ENCODE data around the gene HPSE2. TPM values are rescaled to one million over a fixed set of nuclear protein-coding genes. Genes with fewer than 3 reads are reported as not detected.

HPSE2 gene
- total RNA-seq, 1 experiment from 2014 or later = 0.05 TPM

DNA sequence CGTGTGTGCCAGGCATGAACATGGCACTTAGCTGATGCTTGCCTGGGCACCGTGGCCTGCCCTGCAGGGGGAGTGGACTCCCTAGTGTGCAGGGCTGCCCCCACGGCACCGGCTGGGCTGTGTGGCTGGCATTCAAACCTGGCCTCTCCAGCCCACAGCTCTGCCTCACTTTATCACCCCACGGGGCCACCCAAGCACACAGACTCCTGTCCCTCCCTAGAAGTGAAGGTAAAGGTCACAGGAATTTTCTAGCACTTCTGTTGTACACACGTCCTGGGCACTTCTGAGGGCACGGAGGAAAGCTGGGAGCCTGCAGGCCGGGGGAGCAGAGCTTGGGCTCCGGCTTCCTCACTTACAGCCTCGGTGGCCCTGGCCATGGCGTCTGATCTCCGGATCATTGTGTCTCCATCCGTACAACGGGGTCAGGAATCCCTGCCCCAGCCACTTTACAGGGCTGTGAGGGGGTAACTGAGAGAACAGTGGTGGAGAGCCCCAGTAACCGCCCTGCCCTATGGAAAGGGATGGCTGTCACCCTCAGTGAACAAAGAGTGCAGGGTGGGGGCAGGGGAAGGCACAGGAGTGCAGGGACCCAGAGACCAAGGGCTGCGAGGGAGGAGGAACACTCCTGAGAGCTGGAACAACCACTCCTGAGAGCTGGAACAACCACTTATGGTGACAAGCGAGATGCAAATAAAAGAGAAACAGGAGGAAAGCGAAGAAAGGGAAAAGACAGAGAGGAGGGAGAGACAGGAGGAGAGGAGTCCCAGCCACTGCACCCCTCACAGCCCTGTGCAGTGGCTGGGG is 816.8 kb downstream of the HPSE2 start:
- ATAC-seq = no peak
- RAD21 ChIA-PET (ENCODE audit: low non-redundant PET in 1 of 2, low total read pairs in 2 of 2, uncharacterized antibody in 2 of 2, unreplicated experiment in 2 of 2) = no interaction called here
- BruUV-seq (replicated peaks) = no TSS peak
- Histone ChIP-seq H3K9me3 (ENCODE audit: control insufficient read depth in 1 of 2, insufficient read depth in 1 of 2, low read depth in 1 of 2, low read length in 2 of 2) (no peaks in the 10 kb centered on the region), H3K36me3 (ENCODE audit: control insufficient read depth in 1 of 2, insufficient read depth in 2 of 2, low read length in 2 of 2) (peaks cover 0 to 3% of the 10 kb centered on the region in 2 experiments; a peak in 1 of 4 replicates), H3K4me3 (replicated peaks in 1 of 2; ENCODE audit: low read depth in 1 of 2, low read length in 2 of 2) (no peak overlapping the region), H3K27ac (ENCODE audit: low read depth, low read length) (no peak overlapping the region), H4K20me1 (ENCODE audit: insufficient read depth) (no peaks in the 10 kb centered on the region), H3K27me3 (ENCODE audit: insufficient read depth, low read length) (no peaks in the 10 kb centered on the region), H3K9me2 (ENCODE audit: insufficient read depth) (no peaks in the 10 kb centered on the region), H3K4me2 (ENCODE audit: low read length) (no peak overlapping the region), H3K79me2 (ENCODE audit: insufficient read depth, low read length) (0 out of 2 replicates have a peak, but pooled peaks cover 5% of the 10 kb centered on the region), H3K9ac (ENCODE audit: low read length) (no peak overlapping the region), H2AFZ (ENCODE audit: low read depth, low read length, poor library complexity, severe bottlenecking) (no peak overlapping the region), H3K4me1 (ENCODE audit: control insufficient read depth in 1 of 2, insufficient read depth in 2 of 2, low read length in 2 of 2) (peaks cover 13 to 22% of the 10 kb centered on the region in 2 experiments)
- intact Hi-C loops (cut with micrococcal nuclease) = loop anchor here (10.0 kb wide), 1 partner anchor 154 kb away; the partner anchor contains the start of gene LOXL4
- DNase-seq (ENCODE audit: low read depth, low spot score) = no peak
- POLR2A ChIA-PET = no interaction called here
- TF ChIP-seq EZH2phosphoT487 (IDR thresholded peaks at IDR 0.05; ENCODE audit: borderline replicate concordance) (no peak), ZNF274 (IDR thresholded peaks at IDR 0.05; ENCODE audit: low read depth, low read length) (no peak), SP1 (IDR thresholded peaks at IDR 0.05; ENCODE audit: low read depth) (no peak), POLR2AphosphoS5 (IDR thresholded peaks at IDR 0.05; ENCODE audit: low read depth, low read length) (no peak), CEBPB (IDR thresholded peaks at IDR 0.05; ENCODE audit: low read depth) (no peak), EZH2 (IDR thresholded peaks at IDR 0.05) (no peak), RAD21 (IDR thresholded peaks at IDR 0.05; ENCODE audit: low read depth) (no peak), ZFX (IDR thresholded peaks at IDR 0.05) (no peak), POLR2A (IDR thresholded peaks at IDR 0.05; ENCODE audit: borderline replicate concordance, extremely low read depth, insufficient read depth, insufficient read length) (no peak), JUND (IDR thresholded peaks at IDR 0.05) (no peak), SRF (IDR thresholded peaks at IDR 0.05; ENCODE audit: low read depth) (no peak), TCF7L2 (IDR thresholded peaks at IDR 0.05; ENCODE audit: borderline replicate concordance, extremely low read depth, insufficient read depth, insufficient read length) (no peak), FOSL1 (IDR thresholded peaks at IDR 0.05; ENCODE audit: low read depth) (no peak), CBX3 (IDR thresholded peaks at IDR 0.05; ENCODE audit: low read depth) (no peak)
- TF ChIP-seq, protein P1, sequence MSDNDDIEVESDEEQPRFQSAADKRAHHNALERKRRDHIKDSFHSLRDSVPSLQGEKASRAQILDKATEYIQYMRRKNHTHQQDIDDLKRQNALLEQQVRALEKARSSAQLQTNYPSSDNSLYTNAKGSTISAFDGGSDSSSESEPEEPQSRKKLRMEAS (IDR thresholded peaks at IDR 0.05) = no peak
- TF ChIP-seq, protein P2, sequence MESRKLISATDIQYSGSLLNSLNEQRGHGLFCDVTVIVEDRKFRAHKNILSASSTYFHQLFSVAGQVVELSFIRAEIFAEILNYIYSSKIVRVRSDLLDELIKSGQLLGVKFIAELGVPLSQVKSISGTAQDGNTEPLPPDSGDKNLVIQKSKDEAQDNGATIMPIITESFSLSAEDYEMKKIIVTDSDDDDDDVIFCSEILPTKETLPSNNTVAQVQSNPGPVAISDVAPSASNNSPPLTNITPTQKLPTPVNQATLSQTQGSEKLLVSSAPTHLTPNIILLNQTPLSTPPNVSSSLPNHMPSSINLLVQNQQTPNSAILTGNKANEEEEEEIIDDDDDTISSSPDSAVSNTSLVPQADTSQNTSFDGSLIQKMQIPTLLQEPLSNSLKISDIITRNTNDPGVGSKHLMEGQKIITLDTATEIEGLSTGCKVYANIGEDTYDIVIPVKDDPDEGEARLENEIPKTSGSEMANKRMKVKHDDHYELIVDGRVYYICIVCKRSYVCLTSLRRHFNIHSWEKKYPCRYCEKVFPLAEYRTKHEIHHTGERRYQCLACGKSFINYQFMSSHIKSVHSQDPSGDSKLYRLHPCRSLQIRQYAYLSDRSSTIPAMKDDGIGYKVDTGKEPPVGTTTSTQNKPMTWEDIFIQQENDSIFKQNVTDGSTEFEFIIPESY (IDR thresholded peaks at IDR 0.05; ENCODE audit: extremely low read depth, insufficient replicate concordance, low read length) = no peak
- TF ChIP-seq, protein P3, sequence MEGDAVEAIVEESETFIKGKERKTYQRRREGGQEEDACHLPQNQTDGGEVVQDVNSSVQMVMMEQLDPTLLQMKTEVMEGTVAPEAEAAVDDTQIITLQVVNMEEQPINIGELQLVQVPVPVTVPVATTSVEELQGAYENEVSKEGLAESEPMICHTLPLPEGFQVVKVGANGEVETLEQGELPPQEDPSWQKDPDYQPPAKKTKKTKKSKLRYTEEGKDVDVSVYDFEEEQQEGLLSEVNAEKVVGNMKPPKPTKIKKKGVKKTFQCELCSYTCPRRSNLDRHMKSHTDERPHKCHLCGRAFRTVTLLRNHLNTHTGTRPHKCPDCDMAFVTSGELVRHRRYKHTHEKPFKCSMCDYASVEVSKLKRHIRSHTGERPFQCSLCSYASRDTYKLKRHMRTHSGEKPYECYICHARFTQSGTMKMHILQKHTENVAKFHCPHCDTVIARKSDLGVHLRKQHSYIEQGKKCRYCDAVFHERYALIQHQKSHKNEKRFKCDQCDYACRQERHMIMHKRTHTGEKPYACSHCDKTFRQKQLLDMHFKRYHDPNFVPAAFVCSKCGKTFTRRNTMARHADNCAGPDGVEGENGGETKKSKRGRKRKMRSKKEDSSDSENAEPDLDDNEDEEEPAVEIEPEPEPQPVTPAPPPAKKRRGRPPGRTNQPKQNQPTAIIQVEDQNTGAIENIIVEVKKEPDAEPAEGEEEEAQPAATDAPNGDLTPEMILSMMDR (IDR thresholded peaks at IDR 0.05 in 2 of 3, conservative IDR thresholded peaks at IDR 0.05 in 1 of 3; ENCODE audit: borderline replicate concordance in 1 of 3, insufficient read depth in 1 of 3, low read depth in 2 of 3, low read length in 2 of 3) = no peak
- TF ChIP-seq, protein P4, sequence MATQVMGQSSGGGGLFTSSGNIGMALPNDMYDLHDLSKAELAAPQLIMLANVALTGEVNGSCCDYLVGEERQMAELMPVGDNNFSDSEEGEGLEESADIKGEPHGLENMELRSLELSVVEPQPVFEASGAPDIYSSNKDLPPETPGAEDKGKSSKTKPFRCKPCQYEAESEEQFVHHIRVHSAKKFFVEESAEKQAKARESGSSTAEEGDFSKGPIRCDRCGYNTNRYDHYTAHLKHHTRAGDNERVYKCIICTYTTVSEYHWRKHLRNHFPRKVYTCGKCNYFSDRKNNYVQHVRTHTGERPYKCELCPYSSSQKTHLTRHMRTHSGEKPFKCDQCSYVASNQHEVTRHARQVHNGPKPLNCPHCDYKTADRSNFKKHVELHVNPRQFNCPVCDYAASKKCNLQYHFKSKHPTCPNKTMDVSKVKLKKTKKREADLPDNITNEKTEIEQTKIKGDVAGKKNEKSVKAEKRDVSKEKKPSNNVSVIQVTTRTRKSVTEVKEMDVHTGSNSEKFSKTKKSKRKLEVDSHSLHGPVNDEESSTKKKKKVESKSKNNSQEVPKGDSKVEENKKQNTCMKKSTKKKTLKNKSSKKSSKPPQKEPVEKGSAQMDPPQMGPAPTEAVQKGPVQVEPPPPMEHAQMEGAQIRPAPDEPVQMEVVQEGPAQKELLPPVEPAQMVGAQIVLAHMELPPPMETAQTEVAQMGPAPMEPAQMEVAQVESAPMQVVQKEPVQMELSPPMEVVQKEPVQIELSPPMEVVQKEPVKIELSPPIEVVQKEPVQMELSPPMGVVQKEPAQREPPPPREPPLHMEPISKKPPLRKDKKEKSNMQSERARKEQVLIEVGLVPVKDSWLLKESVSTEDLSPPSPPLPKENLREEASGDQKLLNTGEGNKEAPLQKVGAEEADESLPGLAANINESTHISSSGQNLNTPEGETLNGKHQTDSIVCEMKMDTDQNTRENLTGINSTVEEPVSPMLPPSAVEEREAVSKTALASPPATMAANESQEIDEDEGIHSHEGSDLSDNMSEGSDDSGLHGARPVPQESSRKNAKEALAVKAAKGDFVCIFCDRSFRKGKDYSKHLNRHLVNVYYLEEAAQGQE (IDR thresholded peaks at IDR 0.05; ENCODE audit: low read depth) = no peak
- TF ChIP-seq, protein P5, sequence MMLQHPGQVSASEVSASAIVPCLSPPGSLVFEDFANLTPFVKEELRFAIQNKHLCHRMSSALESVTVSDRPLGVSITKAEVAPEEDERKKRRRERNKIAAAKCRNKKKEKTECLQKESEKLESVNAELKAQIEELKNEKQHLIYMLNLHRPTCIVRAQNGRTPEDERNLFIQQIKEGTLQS (IDR thresholded peaks at IDR 0.05) = no peak
- CTCF ChIA-PET = no interaction called here

Data from HCT116 (cell line).